Keratinocyte (primary cell): ENCODE results near the gene LRRC47.

Experiments used
- CTCF ChIP-seq, 3 experiments: IDR thresholded peaks in 1 of 3; conservative IDR thresholded peaks in 1 of 3; optimal IDR thresholded peaks in 1 of 3; 2 replicates in 2 of 3; 3 replicates in 1 of 3; pipeline versions ENCODE3 to v1.5.1; 2011; ENCODE audit warnings: low read length in 3 of 3, mild to moderate bottlenecking in 3 of 3, moderate library complexity in 2 of 3, control low read depth in 1 of 3, inconsistent platforms in 1 of 3; ENCODE audit not compliant: insufficient read depth in 2 of 3; ENCODE audit errors: extremely low read depth in 1 of 3
- EZH2 ChIP-seq: IDR thresholded peaks from one replicate; pipeline ENCODE4 v1.6.1; 2012; ENCODE audit warnings: inconsistent platforms, mild to moderate bottlenecking, low read length, moderate library complexity

- TF ChIP-seq EZH2 = no peak
- TF ChIP-seq CTCF (optimal IDR thresholded peaks at IDR 0.05 in 1 of 3, IDR thresholded peaks at IDR 0.05 in 1 of 3, conservative IDR thresholded peaks at IDR 0.05 in 1 of 3; ENCODE audit: extremely low read depth in 1 of 3, insufficient read depth in 2 of 3, low read length in 3 of 3) = no peak
Observed at GRCh38 chr1:3770047-3770765, 26.1 kb downstream of the LRRC47 start.
